ENCODE data around the gene PCNX1.
"Not testable (repeated sequence)": the region's sequence is repeated elsewhere in the genome, so short reads cannot be mapped to it uniquely, and the experiment has no call there.

Gene PCNX1

GRCh38 chr14:70907176-70907995 is at the start of gene PCNX1:
Gene PCNX1, plus strand, starts transcription at chr14:70907459. Its CDS starts 392 bp downstream, at chr14:70907851.
- Histone ChIP-seq H3K9me2 (replicated peaks; ENCODE audit: low read depth, low read length) (no peaks in the 10 kb centered on the region), H3K4me3 (ENCODE audit: low read length, poor library complexity, severe bottlenecking) (peak within 1 kb of the TSS; percentile 92), H4K20me1 (ENCODE audit: insufficient read depth, low read length, poor library complexity, severe bottlenecking) (peaks cover 38% of the 10 kb centered on the region), H3F3A (ENCODE audit: low read depth) (no peaks in the 10 kb centered on the region), H3K79me2 (ENCODE audit: insufficient read depth, low read length) (peaks cover 46% of the 10 kb centered on the region), H3K9me3 (ENCODE audit: insufficient read depth, low read depth, low read length) (no peaks in the 10 kb centered on the region), H2AFZ (ENCODE audit: low read length) (peak within 1 kb of the TSS; percentile 93), H3K4me2 (ENCODE audit: low read depth, low read length, poor library complexity, severe bottlenecking) (peak within 1 kb of the TSS; percentile 86), H3K27me3 (ENCODE audit: insufficient read depth, low read length, poor library complexity, severe bottlenecking) (no peaks in the 10 kb centered on the region), H3K4me1 (ENCODE audit: insufficient read depth, low read length, poor library complexity, severe bottlenecking) (peaks cover 43% of the 10 kb centered on the region), H3K36me3 (ENCODE audit: insufficient read depth, low read length) (no peaks in the 10 kb centered on the region), H3K9ac (ENCODE audit: low read depth, low read length, poor library complexity, severe bottlenecking) (peak within 1 kb of the TSS; percentile 95)
- peak; percentile 73 for TF ChIP-seq CTCF (conservative IDR thresholded peaks at IDR 0.05; ENCODE audit: low read length)
- no peak for TF ChIP-seq EZH2phosphoT487 (IDR thresholded peaks at IDR 0.05; ENCODE audit: borderline replicate concordance)

GRCh38 chr14:70857496-70857890 is 49.8 kb upstream of the PCNX1 start:
- no peak overlapping the region for H2AFZ ChIP-seq (ENCODE audit: low read length)
- TF ChIP-seq CTCF (conservative IDR thresholded peaks at IDR 0.05; ENCODE audit: low read length) (no peak), EZH2phosphoT487 (IDR thresholded peaks at IDR 0.05; ENCODE audit: borderline replicate concordance) (no peak)

GRCh38 chr14:70858641-70859040 is 48.6 kb upstream of the PCNX1 start:
- TF ChIP-seq EZH2phosphoT487 (IDR thresholded peaks at IDR 0.05; ENCODE audit: borderline replicate concordance): no peak
- TF ChIP-seq CTCF (conservative IDR thresholded peaks at IDR 0.05; ENCODE audit: low read length): peak; percentile 17; the same call in 1 of the 2 replicates

More at GRCh38 chr14:70857496-70857890, 49.8 kb upstream of the PCNX1 start:
- no peak overlapping the region for H3K4me2 ChIP-seq (ENCODE audit: low read depth, low read length, poor library complexity, severe bottlenecking)
- no peaks in the 10 kb centered on the region for H3F3A ChIP-seq (ENCODE audit: low read depth)
- H3K4me1 ChIP-seq (ENCODE audit: insufficient read depth, low read length, poor library complexity, severe bottlenecking): no peaks in the 10 kb centered on the region
- no peak overlapping the region for H3K9ac ChIP-seq (ENCODE audit: low read depth, low read length, poor library complexity, severe bottlenecking)
- no peaks in the 10 kb centered on the region for H3K9me2 ChIP-seq (replicated peaks; ENCODE audit: low read depth, low read length)
- no peaks in the 10 kb centered on the region for H4K20me1 ChIP-seq (ENCODE audit: insufficient read depth, low read length, poor library complexity, severe bottlenecking)
- H3K9me3 ChIP-seq (ENCODE audit: insufficient read depth, low read depth, low read length): no peaks in the 10 kb centered on the region
- H3K4me3 ChIP-seq (ENCODE audit: low read length, poor library complexity, severe bottlenecking): no peak overlapping the region
- no peaks in the 10 kb centered on the region for H3K27me3 ChIP-seq (ENCODE audit: insufficient read depth, low read length, poor library complexity, severe bottlenecking)
- H3K79me2 ChIP-seq (ENCODE audit: insufficient read depth, low read length): no peaks in the 10 kb centered on the region
- H3K36me3 ChIP-seq (ENCODE audit: insufficient read depth, low read length): no peaks in the 10 kb centered on the region

GRCh38 chr14:70866992-70867391 is 40.3 kb upstream of the PCNX1 start:
- H3K36me3 ChIP-seq (ENCODE audit: insufficient read depth, low read length); H3K79me2 ChIP-seq (ENCODE audit: insufficient read depth, low read length); H3K4me3 ChIP-seq (ENCODE audit: low read length, poor library complexity, severe bottlenecking); H3K27me3 ChIP-seq (ENCODE audit: insufficient read depth, low read length, poor library complexity, severe bottlenecking); H3F3A ChIP-seq (ENCODE audit: low read depth); H3K9me2 ChIP-seq (replicated peaks; ENCODE audit: low read depth, low read length); H3K9ac ChIP-seq (ENCODE audit: low read depth, low read length, poor library complexity, severe bottlenecking); H3K4me2 ChIP-seq (ENCODE audit: low read depth, low read length, poor library complexity, severe bottlenecking); H3K4me1 ChIP-seq (ENCODE audit: insufficient read depth, low read length, poor library complexity, severe bottlenecking); H4K20me1 ChIP-seq (ENCODE audit: insufficient read depth, low read length, poor library complexity, severe bottlenecking); H2AFZ ChIP-seq (ENCODE audit: low read length): not testable (repeated sequence)
- H3K9me3 ChIP-seq (ENCODE audit: insufficient read depth, low read depth, low read length): peaks cover 20% of the 10 kb centered on the region; the same call in 1 of the 2 replicates

More at GRCh38 chr14:70858641-70859040, 48.6 kb upstream of the PCNX1 start:
- Histone ChIP-seq H2AFZ (ENCODE audit: low read length) (no peak overlapping the region), H4K20me1 (ENCODE audit: insufficient read depth, low read length, poor library complexity, severe bottlenecking) (no peaks in the 10 kb centered on the region), H3K9ac (ENCODE audit: low read depth, low read length, poor library complexity, severe bottlenecking) (no peak overlapping the region), H3K4me3 (ENCODE audit: low read length, poor library complexity, severe bottlenecking) (no peak overlapping the region), H3K4me2 (ENCODE audit: low read depth, low read length, poor library complexity, severe bottlenecking) (no peak overlapping the region), H3K9me3 (ENCODE audit: insufficient read depth, low read depth, low read length) (no peaks in the 10 kb centered on the region), H3K9me2 (replicated peaks; ENCODE audit: low read depth, low read length) (no peaks in the 10 kb centered on the region), H3K4me1 (ENCODE audit: insufficient read depth, low read length, poor library complexity, severe bottlenecking) (no peaks in the 10 kb centered on the region), H3K79me2 (ENCODE audit: insufficient read depth, low read length) (no peaks in the 10 kb centered on the region), H3K36me3 (ENCODE audit: insufficient read depth, low read length) (no peaks in the 10 kb centered on the region), H3K27me3 (ENCODE audit: insufficient read depth, low read length, poor library complexity, severe bottlenecking) (no peaks in the 10 kb centered on the region), H3F3A (ENCODE audit: low read depth) (no peaks in the 10 kb centered on the region)

All from Loucy (cell line).